ENCODE data around the gene BACE1. TPM values are rescaled to one million over a fixed set of nuclear protein-coding genes. Genes with fewer than 3 reads are reported as not detected.
"Not testable (repeated sequence)": the region's sequence is repeated elsewhere in the genome, so short reads cannot be mapped to it uniquely, and the experiment has no call there.

BACE1 gene
- polyA plus RNA-seq, 1 donor from 2014 or later, result 21.0 TPM

GRCh38 chr11:117273550-117274289, 42.3 kb downstream of the BACE1 start:
- H3K4me2 ChIP-seq (ENCODE audit: low read length), result no peak overlapping the region

GRCh38 chr11:117272175-117272574, 43.9 kb downstream of the BACE1 start:
- H3K27ac ChIP-seq (ENCODE audit: low read length); H3K27me3 ChIP-seq (ENCODE audit: insufficient read depth, low read depth, low read length); H3K36me3 ChIP-seq (ENCODE audit: insufficient read depth, low read length); H3K79me2 ChIP-seq (replicated peaks; ENCODE audit: insufficient read depth, low read length); H3F3A ChIP-seq (ENCODE audit: insufficient read depth, low read length, poor library complexity, severe bottlenecking); H3K9me2 ChIP-seq (ENCODE audit: insufficient read depth, low read length); H4K20me1 ChIP-seq (ENCODE audit: insufficient read depth); H3K4me3 ChIP-seq (ENCODE audit: low read length); H2AFZ ChIP-seq (ENCODE audit: low read depth, low read length); H3K4me2 ChIP-seq (ENCODE audit: low read length); H3K9me3 ChIP-seq (ENCODE audit: low read length); H3K9ac ChIP-seq (ENCODE audit: low read length): not testable (repeated sequence)

More at GRCh38 chr11:117273550-117274289, 42.3 kb downstream of the BACE1 start:
- H3F3A ChIP-seq (ENCODE audit: insufficient read depth, low read length, poor library complexity, severe bottlenecking), result no peaks in the 10 kb centered on the region
- H3K79me2 ChIP-seq (replicated peaks; ENCODE audit: insufficient read depth, low read length), result no peaks in the 10 kb centered on the region
- no peak overlapping the region for H3K27ac ChIP-seq (ENCODE audit: low read length)
- no peaks in the 10 kb centered on the region for H3K27me3 ChIP-seq (ENCODE audit: insufficient read depth, low read depth, low read length)
- no peak overlapping the region for H3K4me3 ChIP-seq (ENCODE audit: low read length)
- no peak for TF ChIP-seq TAF1 (IDR thresholded peaks at IDR 0.05; ENCODE audit: low read depth)
- TF ChIP-seq EP300 (conservative IDR thresholded peaks at IDR 0.05; ENCODE audit: poor library complexity, severe bottlenecking), result no peak
- no peak for TF ChIP-seq REST (IDR thresholded peaks at IDR 0.05; ENCODE audit: borderline replicate concordance)
- no peak for TF ChIP-seq SMC3 (conservative IDR thresholded peaks at IDR 0.05; ENCODE audit: poor library complexity)
- TF ChIP-seq EZH2 (IDR thresholded peaks at IDR 0.05; ENCODE audit: borderline replicate concordance, insufficient read depth, low read length, poor library complexity, severe bottlenecking), result no peak
- no peak for TF ChIP-seq RAD21 (conservative IDR thresholded peaks at IDR 0.05)
- TF ChIP-seq MXI1 (conservative IDR thresholded peaks at IDR 0.05; ENCODE audit: poor library complexity, severe bottlenecking), result no peak
- TF ChIP-seq CTCF (IDR thresholded peaks at IDR 0.05; ENCODE audit: poor library complexity, severe bottlenecking), result no peak
- TF ChIP-seq POLR2AphosphoS5 (IDR thresholded peaks at IDR 0.05), result no peak
- H2AFZ ChIP-seq (ENCODE audit: low read depth, low read length), result no peak overlapping the region
- no peaks in the 10 kb centered on the region for H3K9me2 ChIP-seq (ENCODE audit: insufficient read depth, low read length)
- H3K9ac ChIP-seq (ENCODE audit: low read length), result no peak overlapping the region
- no peaks in the 10 kb centered on the region for H3K36me3 ChIP-seq (ENCODE audit: insufficient read depth, low read length)
- no peaks in the 10 kb centered on the region for H3K9me3 ChIP-seq (ENCODE audit: low read length)
- H4K20me1 ChIP-seq (ENCODE audit: insufficient read depth), result no peaks in the 10 kb centered on the region

Measured in neural cell (in vitro differentiated cells).